Calu3 (cell line): Measurements from ENCODE around the gene TIMM23. TPM values are rescaled to one million over a fixed set of nuclear protein-coding genes. Genes with fewer than 3 reads are reported as not detected.

Source experiments
- BruUV-seq: library from RNA; stranded (reverse); fragments of 400-500 nt; replicated peaks from 2 replicates; lab custom pipeline; 2021; lab: Mats Ljungman, UMichigan
- CTCF ChIA-PET: fragments of 300-600 bp; sonication (Branson Sonifier 250); formaldehyde crosslinking; loops from one replicate; lab custom pipeline; 2022; ENCODE audit warnings: antibody characterized with exemption; lab: Charles Lee
- DNase-seq: peaks from one replicate; pipeline ENCODE4 v3.0.0; 2022
- H3K27ac Mint-ChIP-seq: one replicate; pipeline ENCODE4 v1.8.0; 2022; ENCODE audit warnings: mixed read lengths; ENCODE audit not compliant: unreplicated experiment
- H3K27me3 Mint-ChIP-seq: one replicate; pipeline ENCODE4 v1.8.0; 2022; ENCODE audit warnings: mixed read lengths; ENCODE audit not compliant: unreplicated experiment
- H3K36me3 Mint-ChIP-seq: one replicate; pipeline ENCODE4 v1.8.0; 2022; ENCODE audit warnings: mild to moderate bottlenecking, moderate library complexity, mixed read lengths; ENCODE audit not compliant: insufficient read depth, unreplicated experiment
- H3K4me1 Mint-ChIP-seq: one replicate; pipeline ENCODE4 v1.8.0; 2022; ENCODE audit warnings: mild to moderate bottlenecking, low read depth, mixed read lengths; ENCODE audit not compliant: unreplicated experiment
- H3K4me3 Mint-ChIP-seq: one replicate; pipeline ENCODE4 v1.8.0; 2022; ENCODE audit warnings: mild to moderate bottlenecking, low read depth, moderate library complexity, mixed read lengths; ENCODE audit not compliant: unreplicated experiment
- H3K9me3 Mint-ChIP-seq: one replicate; pipeline ENCODE4 v1.8.0; 2022; ENCODE audit warnings: low read depth, mixed read lengths; ENCODE audit not compliant: unreplicated experiment
- CTCF ChIP-seq: fragments of 200-600 bp; IDR thresholded peaks from one replicate; pipeline ENCODE4 v1.8.0; 2022; ENCODE audit warnings: antibody characterized with exemption; ENCODE audit not compliant: unreplicated experiment
- intact Hi-C: fragments of 100-400 bp; cut with micrococcal nuclease; formaldehyde crosslinking; loops from one replicate; pipeline ENCODE4 v1.10.0; 2022; ENCODE audit not compliant: unreplicated experiment
- total RNA-seq: library from RNA; stranded (reverse); gene quantifications from 2 replicates; pipeline ENCODE4 v1.2.3, GENCODE V29; 2022

TIMM23 gene
- total RNA-seq, 1 experiment from 2014 or later = 72.2 TPM

GRCh38 chr10:46014683-46015405 is 42.6 kb downstream of the TIMM23 start:
- H3K27ac Mint-ChIP-seq = no peak overlapping the region
- H3K27me3 Mint-ChIP-seq = no peaks in the 10 kb centered on the region
- intact Hi-C loops = no loop called here
- CTCF ChIA-PET = no interaction called here
- H3K9me3 Mint-ChIP-seq = no peaks in the 10 kb centered on the region
- no peak overlapping the region for H3K4me3 Mint-ChIP-seq
- peaks cover 26% of the 10 kb centered on the region for H3K4me1 Mint-ChIP-seq
- TF ChIP-seq CTCF = no peak
- H3K36me3 Mint-ChIP-seq = peaks cover 36% of the 10 kb centered on the region
- BruUV-seq = no TSS peak
- DNase-seq = no peak

- no TSS peak for BruUV-seq
- CTCF ChIA-PET = no interaction called here
- H3K4me1 Mint-ChIP-seq = peaks cover 40% of the 10 kb centered on the region
Observed at GRCh38 chr10:46016190-46016589, 43.9 kb downstream of the TIMM23 start.

GRCh38 chr10:46016811-46017210 is 44.5 kb downstream of the TIMM23 start:
- Mint-ChIP-seq H3K4me3 (no peak overlapping the region), H3K27ac (no peak overlapping the region), H3K27me3 (no peaks in the 10 kb centered on the region), H3K9me3 (no peaks in the 10 kb centered on the region), H3K36me3 (peaks cover 18% of the 10 kb centered on the region), H3K4me1 (peaks cover 46% of the 10 kb centered on the region)
- CTCF ChIA-PET = no interaction called here
- no TSS peak for BruUV-seq
- TF ChIP-seq CTCF = no peak
- intact Hi-C loops = no loop called here
- no peak for DNase-seq

More at GRCh38 chr10:46016190-46016589, 43.9 kb downstream of the TIMM23 start:
- Mint-ChIP-seq H3K9me3 (no peaks in the 10 kb centered on the region), H3K27me3 (no peaks in the 10 kb centered on the region), H3K4me3 (no peak overlapping the region), H3K36me3 (peaks cover 24% of the 10 kb centered on the region), H3K27ac (no peak overlapping the region)
- no peak for TF ChIP-seq CTCF
- intact Hi-C loops = no loop called here
- DNase-seq = no peak

- CTCF ChIA-PET = no interaction called here
- H3K4me3 Mint-ChIP-seq = no peak overlapping the region
Observed at GRCh38 chr10:46017733-46018132, 45.4 kb downstream of the TIMM23 start.

More at GRCh38 chr10:46017733-46018132, 45.4 kb downstream of the TIMM23 start:
- Mint-ChIP-seq H3K27ac (no peak overlapping the region), H3K4me1 (peaks cover 55% of the 10 kb centered on the region), H3K9me3 (no peaks in the 10 kb centered on the region), H3K36me3 (peaks cover 22% of the 10 kb centered on the region), H3K27me3 (no peaks in the 10 kb centered on the region)
- no TSS peak for BruUV-seq
- intact Hi-C loops = no loop called here
- TF ChIP-seq CTCF = no peak
- no peak for DNase-seq
